HG02642 (cell line): ENCODE data around the gene FCRLA.
"Not testable (repeated sequence)": the region's sequence is repeated elsewhere in the genome, so short reads cannot be mapped to it uniquely, and the experiment has no call there.

Source experiments
- ATAC-seq: cut with Tn5 transposase; IDR thresholded peaks from one replicate; pipeline ENCODE4 v1.9.1; 2021; ENCODE audit warnings: mild to moderate bottlenecking; ENCODE audit not compliant: unreplicated experiment, poor library complexity

FCRLA gene

GRCh38 chr1:161706482-161707347 is at the start of gene FCRLA:
Gene FCRLA, plus strand, starts transcription at chr1:161707229. Its CDS starts 36 bp downstream, at chr1:161707265.
- peak; percentile 67 for ATAC-seq

- ATAC-seq: not testable (repeated sequence)
These were observed 48.5 kb upstream of the FCRLA start for GRCh38 chr1:161658524-161658923.

DNA sequence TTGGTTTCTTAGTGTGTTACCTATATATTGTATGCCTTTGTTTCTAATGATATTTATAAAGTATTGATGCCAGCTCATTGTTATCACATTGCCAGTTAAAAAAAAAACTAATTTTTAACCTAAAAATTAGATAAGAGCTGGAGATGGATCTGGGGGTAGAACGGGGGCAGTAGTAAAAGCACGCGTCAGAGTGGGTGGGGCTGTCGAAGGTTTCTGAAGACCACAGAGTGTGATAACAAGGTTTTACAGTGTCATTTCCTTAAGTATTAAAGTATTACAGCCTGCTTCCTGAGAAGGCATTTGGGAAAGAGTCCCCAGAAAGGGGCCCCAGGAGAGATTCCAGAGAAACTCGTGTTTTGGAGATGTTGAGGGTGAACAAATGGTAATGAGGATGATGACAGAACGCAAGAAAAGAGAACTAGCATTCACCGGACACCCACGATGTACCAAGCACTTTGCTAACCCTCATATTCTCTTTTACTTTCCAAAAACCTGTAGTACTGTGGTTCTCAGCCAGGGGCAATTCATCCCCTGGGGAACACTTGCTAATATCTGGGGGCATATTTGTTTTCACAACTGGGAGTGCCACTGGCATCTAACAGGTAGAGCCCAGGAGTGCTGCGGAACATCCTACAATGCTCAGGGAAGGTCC is 45.2 kb upstream of the FCRLA start:
- ATAC-seq: not testable (repeated sequence)

DNA sequence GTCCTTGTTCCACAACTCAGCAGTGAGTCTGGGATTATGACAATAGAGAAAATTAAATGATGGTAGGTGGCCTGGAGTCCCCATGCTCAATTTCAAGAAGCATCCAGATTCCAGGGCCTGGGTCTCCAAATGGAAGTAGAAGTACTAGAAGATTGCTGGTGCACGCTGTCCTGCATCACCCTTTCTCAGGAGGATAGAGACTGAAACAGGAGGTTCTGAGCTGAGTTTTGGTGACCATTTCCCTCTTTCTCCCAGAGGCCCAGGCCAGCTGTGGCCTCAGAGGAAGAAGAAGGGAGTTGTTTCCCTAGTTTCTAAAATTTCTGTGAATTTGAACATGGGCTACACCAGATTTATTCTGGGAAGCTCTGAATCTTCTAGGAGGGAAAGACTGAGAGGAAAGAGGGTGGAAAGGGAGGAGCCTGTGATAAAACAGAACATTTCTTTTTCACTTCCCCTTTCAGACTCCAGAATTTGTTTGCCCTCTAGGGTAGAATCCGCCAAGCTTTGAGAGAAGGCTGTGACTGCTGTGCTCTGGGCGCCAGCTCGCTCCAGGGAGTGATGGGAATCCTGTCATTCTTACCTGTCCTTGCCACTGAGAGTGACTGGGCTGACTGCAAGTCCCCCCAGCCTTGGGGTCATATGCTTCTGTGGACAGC is 44.2 kb upstream of the FCRLA start, which contains the start of gene FCGR2B:
TSS of gene FCGR2B (plus strand) at position 460 of the 656 bp plus-strand sequence. CDS start at position 559, 99 bp downstream.
- ATAC-seq: peak; percentile 67

GRCh38 chr1:161663569-161663968 is 43.5 kb upstream of the FCRLA start:
- peak; percentile 18 for ATAC-seq

DNA sequence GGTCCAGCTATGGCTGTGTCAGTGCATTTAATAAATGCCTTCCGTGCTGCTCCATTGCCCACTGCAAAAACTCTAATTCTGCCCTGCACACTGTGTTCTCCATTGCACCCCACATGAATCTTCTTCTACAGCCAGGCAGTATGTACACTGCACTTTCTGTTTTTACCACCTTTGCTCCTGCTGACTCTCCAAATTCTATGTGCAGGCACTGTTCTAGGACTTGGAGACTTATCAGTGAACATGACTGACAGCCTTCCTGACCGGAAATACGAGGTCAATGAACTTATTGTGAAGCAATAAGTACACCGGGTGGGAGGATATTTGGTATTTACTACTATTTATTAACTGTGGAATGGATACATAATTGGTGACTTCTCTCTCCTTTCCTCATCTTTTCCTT is 42.3 kb upstream of the FCRLA start:
- not testable (repeated sequence) for ATAC-seq

- not testable (repeated sequence) for ATAC-seq
These were observed 35.7 kb upstream of the FCRLA start for GRCh38 chr1:161671045-161672020.

- ATAC-seq: not testable (repeated sequence)
These were observed 33.6 kb upstream of the FCRLA start for GRCh38 chr1:161673437-161673836.

DNA sequence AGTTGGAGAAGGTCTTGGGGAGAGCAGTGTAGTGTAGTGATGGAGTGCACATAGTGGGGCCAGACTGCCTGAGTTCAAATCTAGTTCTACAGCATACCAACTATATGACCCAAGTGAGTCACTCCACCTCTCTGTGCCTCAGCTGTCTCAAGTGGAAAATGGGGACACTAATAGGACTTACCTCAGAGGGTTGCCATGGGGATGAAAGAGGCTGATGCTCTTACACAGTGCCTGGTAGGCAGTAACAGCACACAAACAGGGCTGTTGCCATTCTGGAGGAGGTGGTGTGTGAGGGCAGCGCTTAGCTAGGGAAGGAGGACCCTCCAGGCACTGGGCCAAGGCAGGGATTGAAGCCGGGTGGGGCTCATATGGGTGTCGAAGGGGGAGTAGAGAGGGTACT is 32.6 kb upstream of the FCRLA start:
- not testable (repeated sequence) for ATAC-seq

- ATAC-seq: not testable (repeated sequence)
These were observed 32.1 kb upstream of the FCRLA start for GRCh38 chr1:161674908-161675307.

DNA sequence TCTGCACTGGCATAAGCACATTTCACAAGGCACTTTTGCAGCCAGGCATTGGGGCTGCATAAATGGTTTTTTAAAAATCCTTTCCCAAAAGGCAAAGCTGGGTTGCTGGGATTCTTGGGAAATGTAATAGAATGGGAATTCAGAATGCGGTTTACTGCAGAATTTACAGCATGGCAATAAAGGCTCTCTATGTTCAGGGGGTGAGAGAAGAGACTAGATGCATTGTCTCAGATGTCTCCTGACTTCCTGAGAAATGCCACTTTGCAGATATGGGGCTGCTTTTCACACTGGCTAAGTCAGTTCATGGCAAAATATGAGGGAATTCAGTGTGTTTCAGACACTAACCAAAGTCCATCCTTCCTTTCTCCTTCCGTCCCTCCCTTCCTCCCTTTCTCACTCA is 30.6 kb upstream of the FCRLA start:
- no peak for ATAC-seq

GRCh38 chr1:161676958-161677689 is 29.9 kb upstream of the FCRLA start:
- ATAC-seq: no peak

GRCh38 chr1:161678500-161678899 is 28.5 kb upstream of the FCRLA start:
- no peak for ATAC-seq

GRCh38 chr1:161681879-161682278 is 25.1 kb upstream of the FCRLA start:
- no peak for ATAC-seq

DNA sequence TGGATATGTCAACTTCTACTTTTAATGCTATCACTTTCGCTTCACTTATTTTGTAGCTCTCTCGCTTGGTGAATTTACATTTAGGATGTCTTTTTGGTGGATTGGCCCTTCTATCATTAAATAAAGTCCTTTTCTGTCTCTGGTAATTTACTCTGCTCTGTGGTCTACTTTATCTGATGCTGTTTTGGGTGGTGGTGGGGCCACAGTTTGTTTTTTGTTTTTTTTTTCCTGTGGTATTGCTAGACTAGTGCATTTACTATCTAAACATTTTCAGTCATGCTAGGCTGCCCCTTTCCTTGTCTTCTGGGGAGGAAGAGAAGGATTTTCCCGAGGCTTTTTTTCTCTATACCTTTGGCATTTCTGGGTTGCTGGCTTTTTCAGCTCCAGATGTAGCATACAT is 18.1 kb upstream of the FCRLA start:
- ATAC-seq: no peak

DNA sequence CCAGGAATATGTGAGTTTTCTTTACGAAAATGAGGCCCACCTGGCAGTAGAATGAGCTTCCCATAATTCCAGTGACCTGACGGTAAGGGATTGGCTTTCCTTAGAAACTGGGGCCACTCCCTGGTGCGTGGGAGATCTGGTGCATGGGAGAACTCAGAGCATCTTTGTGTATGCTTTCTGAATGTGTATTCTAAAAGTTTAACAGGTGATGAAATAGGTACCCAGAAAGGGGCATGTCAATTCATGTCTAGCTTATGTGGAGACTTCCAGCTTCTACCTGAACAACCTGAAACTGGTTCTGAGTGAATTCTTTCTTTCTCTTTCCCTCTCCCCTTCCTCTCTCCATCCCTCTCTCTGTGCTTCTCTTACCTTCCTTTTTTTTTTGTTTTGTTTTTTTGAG is 15.2 kb upstream of the FCRLA start:
- no peak for ATAC-seq

DNA sequence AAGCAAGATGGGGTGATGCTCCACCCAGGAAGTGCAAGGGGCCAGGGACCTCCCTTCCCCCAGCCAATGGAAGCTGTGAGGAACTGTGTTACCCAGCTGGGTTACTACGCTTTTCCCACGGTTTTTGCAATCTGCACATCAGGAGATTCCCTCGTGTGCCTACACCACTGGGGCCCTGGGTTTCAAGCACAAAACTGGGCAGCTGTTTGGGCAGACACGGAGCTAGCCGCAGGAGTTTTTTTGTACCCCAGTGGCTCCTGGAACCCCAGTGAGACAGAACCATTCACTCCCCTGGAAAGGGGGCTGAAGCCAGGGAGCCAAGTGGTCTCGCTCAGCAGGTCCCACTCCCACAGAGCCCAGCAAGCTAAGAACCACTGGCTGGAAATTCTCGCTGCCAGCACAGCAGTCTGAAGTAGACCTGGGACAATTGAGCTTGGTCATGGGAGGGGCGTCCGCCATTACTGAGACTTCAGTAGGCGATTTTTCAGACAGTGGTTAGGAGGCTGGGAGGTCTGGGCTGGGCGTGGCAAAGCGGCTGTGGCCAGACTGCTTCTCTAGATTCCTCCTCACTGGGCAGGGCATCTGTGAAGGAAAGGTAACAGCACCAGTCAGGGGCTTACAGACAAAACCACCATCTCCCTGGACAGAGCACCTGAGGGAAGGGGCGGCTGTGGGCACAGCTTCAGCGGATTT is 13.9 kb upstream of the FCRLA start:
- not testable (repeated sequence) for ATAC-seq

DNA sequence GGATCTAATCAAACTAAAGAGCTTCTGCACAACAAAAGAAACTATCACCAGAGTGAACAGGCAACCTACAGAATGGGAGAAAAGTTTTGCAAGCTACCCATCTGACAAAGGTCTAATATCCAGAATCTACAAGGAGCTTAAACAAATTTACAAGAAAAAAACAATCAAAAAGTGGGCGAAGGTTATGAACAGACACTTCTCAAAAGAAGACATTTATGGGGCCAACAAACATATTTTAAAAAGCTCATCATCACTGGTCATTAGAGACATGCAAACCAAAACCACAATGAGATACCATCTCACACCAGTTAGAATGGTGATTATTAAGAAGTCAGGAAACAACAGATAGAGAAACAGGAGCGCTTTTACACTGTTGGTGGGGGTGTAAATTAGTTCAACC is 8.7 kb upstream of the FCRLA start:
- ATAC-seq: not testable (repeated sequence)
